Measurements from ENCODE around the gene TRAIP.

Gene TRAIP

DNA sequence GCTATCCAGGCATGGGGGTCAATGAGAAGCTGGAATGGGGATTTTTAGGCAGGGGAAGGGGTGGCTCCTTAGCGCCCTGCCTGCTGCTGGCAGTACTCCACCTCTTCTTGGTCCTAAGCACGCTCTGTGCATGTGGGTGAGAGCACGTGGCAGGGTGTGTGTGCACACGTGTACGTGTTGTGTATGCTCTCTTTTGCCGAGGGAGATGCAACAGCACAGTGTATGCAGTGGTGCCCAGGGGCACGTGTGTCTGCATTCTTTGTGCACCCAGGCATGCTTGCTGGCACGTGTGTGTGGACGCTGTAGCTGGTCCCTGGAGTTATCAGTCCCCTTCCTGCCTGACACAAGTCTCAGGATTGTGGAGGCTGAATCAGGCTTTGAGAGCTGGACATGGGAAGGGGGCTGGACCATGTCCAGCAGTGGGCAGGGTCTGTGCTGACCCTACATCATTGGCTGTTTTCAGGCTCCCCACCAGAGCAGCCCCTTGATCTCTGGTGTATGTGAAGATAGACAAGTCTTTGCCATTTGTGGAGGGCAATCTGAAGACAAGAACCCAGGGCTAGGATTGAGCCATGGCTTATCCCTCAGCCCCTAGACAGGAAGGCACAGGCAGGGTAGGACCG lies 15.3 kb upstream of the TRAIP start:
- no peaks in the 10 kb centered on the region for H3F3A ChIP-seq (ENCODE audit: insufficient read depth, low read length)
- no peaks in the 10 kb centered on the region for H3K36me3 ChIP-seq (ENCODE audit: insufficient read depth, low read length)
- H3K4me1 ChIP-seq (ENCODE audit: insufficient read depth, low read length, severe bottlenecking) = peaks cover 8% of the 10 kb centered on the region
- no peak overlapping the region for H3K27ac ChIP-seq (ENCODE audit: low read depth, low read length, poor library complexity, severe bottlenecking)
- no peaks in the 10 kb centered on the region for H3K79me2 ChIP-seq (ENCODE audit: insufficient read depth, low read length)
- no peaks in the 10 kb centered on the region for H3K27me3 ChIP-seq (ENCODE audit: insufficient read depth, low read length)
- H3K4me2 ChIP-seq (ENCODE audit: low read length) = no peak overlapping the region
- no peaks in the 10 kb centered on the region for H4K20me1 ChIP-seq (ENCODE audit: insufficient read depth, low read length)
- H3K9me3 ChIP-seq (ENCODE audit: low read length) = no peaks in the 10 kb centered on the region
- H2AFZ ChIP-seq (ENCODE audit: low read length) = no peak overlapping the region
- H3K9ac ChIP-seq (ENCODE audit: low read length) = no peak overlapping the region
- TF ChIP-seq EZH2 (IDR thresholded peaks at IDR 0.05; ENCODE audit: borderline replicate concordance, low read length) = no peak
- TF ChIP-seq, protein P1, sequence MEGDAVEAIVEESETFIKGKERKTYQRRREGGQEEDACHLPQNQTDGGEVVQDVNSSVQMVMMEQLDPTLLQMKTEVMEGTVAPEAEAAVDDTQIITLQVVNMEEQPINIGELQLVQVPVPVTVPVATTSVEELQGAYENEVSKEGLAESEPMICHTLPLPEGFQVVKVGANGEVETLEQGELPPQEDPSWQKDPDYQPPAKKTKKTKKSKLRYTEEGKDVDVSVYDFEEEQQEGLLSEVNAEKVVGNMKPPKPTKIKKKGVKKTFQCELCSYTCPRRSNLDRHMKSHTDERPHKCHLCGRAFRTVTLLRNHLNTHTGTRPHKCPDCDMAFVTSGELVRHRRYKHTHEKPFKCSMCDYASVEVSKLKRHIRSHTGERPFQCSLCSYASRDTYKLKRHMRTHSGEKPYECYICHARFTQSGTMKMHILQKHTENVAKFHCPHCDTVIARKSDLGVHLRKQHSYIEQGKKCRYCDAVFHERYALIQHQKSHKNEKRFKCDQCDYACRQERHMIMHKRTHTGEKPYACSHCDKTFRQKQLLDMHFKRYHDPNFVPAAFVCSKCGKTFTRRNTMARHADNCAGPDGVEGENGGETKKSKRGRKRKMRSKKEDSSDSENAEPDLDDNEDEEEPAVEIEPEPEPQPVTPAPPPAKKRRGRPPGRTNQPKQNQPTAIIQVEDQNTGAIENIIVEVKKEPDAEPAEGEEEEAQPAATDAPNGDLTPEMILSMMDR (IDR thresholded peaks at IDR 0.05; ENCODE audit: low read length) = no peak
- no peak overlapping the region for H3K4me3 ChIP-seq (ENCODE audit: low read depth, low read length, poor library complexity, severe bottlenecking)
- H3K9me2 ChIP-seq (ENCODE audit: low read depth, low read length) = no peaks in the 10 kb centered on the region

DNA sequence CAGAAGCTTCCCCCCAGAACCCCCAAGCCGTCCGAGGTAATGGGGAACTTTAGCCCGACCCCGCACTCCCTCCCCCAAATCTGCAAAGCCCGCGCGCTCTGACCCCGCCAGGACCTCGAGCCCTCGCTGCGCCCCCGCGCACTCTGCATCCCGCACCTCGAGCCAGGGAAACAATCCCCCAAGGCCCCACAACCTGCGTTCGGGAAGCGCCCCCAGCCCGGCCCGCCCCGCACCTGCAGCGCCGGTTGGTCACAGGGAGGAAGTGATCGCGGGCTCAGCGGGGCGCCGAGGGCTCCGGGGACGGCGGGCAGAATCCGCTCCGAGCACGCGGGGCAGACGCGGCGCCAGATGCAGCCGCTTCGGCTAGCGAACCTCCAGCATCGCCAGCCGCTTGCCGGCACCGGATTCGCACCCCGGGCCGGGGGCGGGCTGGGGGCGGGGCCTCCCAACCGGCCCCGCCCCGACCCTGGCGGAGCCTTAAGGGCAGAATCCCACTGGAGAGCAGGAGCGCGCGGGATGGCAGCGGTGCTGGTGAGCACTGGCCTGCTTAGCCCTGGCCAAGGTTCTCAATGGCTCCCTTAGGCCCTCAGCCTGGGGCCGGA lies 13.3 kb upstream of the TRAIP start, which contains the start of gene CAMKV:
Gene CAMKV (minus strand): TSS at position 382 of the 602 bp plus-strand sequence. CDS start 7,518 bp downstream, outside the sequence.
- Histone ChIP-seq H3K4me1 (ENCODE audit: insufficient read depth, low read length, severe bottlenecking) (peaks cover 8% of the 10 kb centered on the region), H3K9ac (ENCODE audit: low read length) (no peak within 1 kb of the TSS), H3K27ac (ENCODE audit: low read depth, low read length, poor library complexity, severe bottlenecking) (no peak within 1 kb of the TSS), H3K9me3 (ENCODE audit: low read length) (no peaks in the 10 kb centered on the region), H3K36me3 (ENCODE audit: insufficient read depth, low read length) (no peaks in the 10 kb centered on the region), H3K79me2 (ENCODE audit: insufficient read depth, low read length) (no peaks in the 10 kb centered on the region), H4K20me1 (ENCODE audit: insufficient read depth, low read length) (no peaks in the 10 kb centered on the region), H3K27me3 (ENCODE audit: insufficient read depth, low read length) (no peaks in the 10 kb centered on the region), H3K9me2 (ENCODE audit: low read depth, low read length) (no peaks in the 10 kb centered on the region), H3K4me2 (ENCODE audit: low read length) (peak within 1 kb of the TSS; percentile 40), H2AFZ (ENCODE audit: low read length) (no peak within 1 kb of the TSS), H3K4me3 (ENCODE audit: low read depth, low read length, poor library complexity, severe bottlenecking) (peak within 1 kb of the TSS; percentile 36), H3F3A (ENCODE audit: insufficient read depth, low read length) (no peaks in the 10 kb centered on the region)
- TF ChIP-seq, protein P1 (IDR thresholded peaks at IDR 0.05; ENCODE audit: low read length) = no peak
- no peak for TF ChIP-seq EZH2 (IDR thresholded peaks at IDR 0.05; ENCODE audit: borderline replicate concordance, low read length)

DNA sequence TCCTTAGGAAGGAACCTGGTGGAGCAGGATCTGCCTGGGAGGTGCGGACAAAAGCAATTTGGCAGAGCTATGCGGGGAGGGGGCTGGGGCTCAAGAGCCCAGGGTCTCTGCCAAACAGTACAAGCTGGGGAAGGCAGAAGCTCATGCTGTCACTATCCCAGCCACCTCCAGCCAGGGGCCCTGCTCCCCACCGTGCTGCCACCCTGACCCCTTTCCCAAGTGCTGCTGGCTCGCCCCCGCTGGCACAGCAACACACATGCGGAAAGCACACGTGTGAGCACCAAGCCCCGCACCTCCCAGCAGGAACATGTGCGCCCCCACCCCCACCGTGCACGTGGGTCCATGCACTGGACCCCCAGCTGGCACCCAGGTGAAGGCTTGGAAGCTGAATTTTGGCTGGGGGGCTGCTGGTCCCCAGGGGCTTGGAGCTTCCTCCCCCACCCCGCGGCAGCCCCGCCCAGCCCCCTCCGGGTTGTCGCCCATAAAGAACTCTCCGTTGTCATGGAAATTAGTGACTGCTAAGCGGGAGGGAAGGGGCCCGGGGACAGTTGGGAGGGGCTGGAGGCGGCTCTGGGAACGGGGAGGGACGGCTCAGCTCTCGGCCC lies 12.6 kb upstream of the TRAIP start:
- no peak overlapping the region for H3K9ac ChIP-seq (ENCODE audit: low read length)
- H3K9me2 ChIP-seq (ENCODE audit: low read depth, low read length) = no peaks in the 10 kb centered on the region
- no peaks in the 10 kb centered on the region for H3K79me2 ChIP-seq (ENCODE audit: insufficient read depth, low read length)
- H4K20me1 ChIP-seq (ENCODE audit: insufficient read depth, low read length) = no peaks in the 10 kb centered on the region
- peaks cover 8% of the 10 kb centered on the region for H3K4me1 ChIP-seq (ENCODE audit: insufficient read depth, low read length, severe bottlenecking)
- no peak overlapping the region for H3K27ac ChIP-seq (ENCODE audit: low read depth, low read length, poor library complexity, severe bottlenecking)
- TF ChIP-seq EZH2 (IDR thresholded peaks at IDR 0.05; ENCODE audit: borderline replicate concordance, low read length) = no peak
- TF ChIP-seq, protein P1 (IDR thresholded peaks at IDR 0.05; ENCODE audit: low read length) = no peak
- H3K27me3 ChIP-seq (ENCODE audit: insufficient read depth, low read length) = no peaks in the 10 kb centered on the region
- peak overlapping the region; percentile 40 for H3K4me2 ChIP-seq (ENCODE audit: low read length)
- no peaks in the 10 kb centered on the region for H3F3A ChIP-seq (ENCODE audit: insufficient read depth, low read length)
- H2AFZ ChIP-seq (ENCODE audit: low read length) = no peak overlapping the region
- no peaks in the 10 kb centered on the region for H3K36me3 ChIP-seq (ENCODE audit: insufficient read depth, low read length)
- no peaks in the 10 kb centered on the region for H3K9me3 ChIP-seq (ENCODE audit: low read length)
- peak overlapping the region; percentile 36 for H3K4me3 ChIP-seq (ENCODE audit: low read depth, low read length, poor library complexity, severe bottlenecking)

All from OCI-LY1 (cell line).